Neural progenitor cell (in vitro differentiated cells): ENCODE measurements around the gene DMAC2. TPM values are rescaled to one million over a fixed set of nuclear protein-coding genes. Genes with fewer than 3 reads are reported as not detected.

Experiments used
- DNase-seq: peaks from one replicate; pipeline ENCODE4 v3.0.0-alpha.2; 2016; ENCODE audit warnings: low spot score
- H2AFZ ChIP-seq: fragments of 200-600 bp; sonication (generic); replicated peaks from 2 replicates; pipeline ENCODE4 v1.6.1; 2016; ENCODE audit warnings: antibody characterized with exemption
- H3F3A ChIP-seq: fragments of 200-600 bp; sonication (generic); 2 replicates; pipeline ENCODE4 v1.6.1; 2016; ENCODE audit warnings: antibody characterized with exemption, low read depth
- H3K27ac ChIP-seq: fragments of 200-600 bp; sonication (generic); 2 replicates; pipeline ENCODE4 v1.5.1; 2016; ENCODE audit warnings: mild to moderate bottlenecking
- H3K27me3 ChIP-seq: fragments of 200-600 bp; sonication (generic); 2 replicates; pipeline ENCODE4 v1.6.1; 2016; ENCODE audit warnings: mild to moderate bottlenecking, moderate library complexity
- H3K36me3 ChIP-seq: fragments of 200-600 bp; sonication (generic); 2 replicates; pipeline ENCODE4 v1.5.1; 2016
- H3K4me1 ChIP-seq: fragments of 200-600 bp; sonication (generic); 2 replicates; pipeline ENCODE4 v1.6.1; 2016; ENCODE audit warnings: mixed run types
- H3K4me2 ChIP-seq: fragments of 200-600 bp; sonication (generic); 2 replicates; pipeline ENCODE4 v1.6.1; 2016
- H3K4me3 ChIP-seq: fragments of 200-600 bp; sonication (generic); 2 replicates; pipeline ENCODE4 v1.5.1; 2016
- H3K79me2 ChIP-seq: fragments of 200-600 bp; sonication (generic); 2 replicates; pipeline ENCODE4 v1.6.1; 2016; ENCODE audit warnings: low read depth
- H3K9ac ChIP-seq: fragments of 200-600 bp; sonication (generic); 2 replicates; pipeline ENCODE4 v1.6.1; 2016
- H3K9me3 ChIP-seq: fragments of 200-600 bp; sonication (generic); 2 replicates; pipeline ENCODE4 v1.5.1; 2016; ENCODE audit warnings: low read depth
- H4K20me1 ChIP-seq: fragments of 200-600 bp; sonication (generic); 2 replicates; pipeline ENCODE4 v1.6.1; 2016; ENCODE audit warnings: low read depth
- H3K27ac Mint-ChIP-seq: 3 replicates; pipeline ENCODE4 v1.8.0; 2021; ENCODE audit warnings: mixed read lengths
- H3K27me3 Mint-ChIP-seq: 2 replicates; pipeline ENCODE4 v1.8.0; 2022; ENCODE audit warnings: low read depth, mild to moderate bottlenecking, inconsistent platforms, moderate library complexity, mixed read lengths; ENCODE audit not compliant: insufficient read depth
- H3K36me3 Mint-ChIP-seq: 3 replicates; pipeline ENCODE4 v1.8.0; 2021; ENCODE audit warnings: mixed read lengths
- H3K4me1 Mint-ChIP-seq: 3 replicates; pipeline ENCODE4 v1.8.0; 2021; ENCODE audit warnings: mixed read lengths
- H3K4me3 Mint-ChIP-seq: 3 replicates; pipeline ENCODE4 v1.8.0; 2021; ENCODE audit warnings: mild to moderate bottlenecking, moderate library complexity, mixed read lengths
- H3K9me3 Mint-ChIP-seq: 3 replicates; pipeline ENCODE4 v1.8.0; 2020; ENCODE audit warnings: mixed read lengths
- EZH2 ChIP-seq: fragments of 200-600 bp; sonication (generic); IDR thresholded peaks from 2 replicates; pipeline ENCODE4 v1.6.1; 2017; ENCODE audit warnings: antibody characterized with exemption, mild to moderate bottlenecking, moderate library complexity
- EZH2phosphoT487 ChIP-seq: fragments of 200-600 bp; sonication (generic); IDR thresholded peaks from 2 replicates; pipeline ENCODE4 v1.6.1; 2017; ENCODE audit warnings: antibody characterized with exemption
- total RNA-seq: library from RNA; depleted of rRNA; stranded (reverse); fragments of >200 nt; gene quantifications from 2 replicates; pipeline ENCODE4 v1.2.3, GENCODE V29; 2015; ENCODE audit warnings: low replicate concordance
- TF ChIP-seq, protein P1 (sequence below): fragments of 200-600 bp; sonication (generic); IDR thresholded peaks from 2 replicates; pipeline ENCODE4 v1.5.1; 2017; ENCODE audit warnings: antibody characterized with exemption, mild to moderate bottlenecking

Gene DMAC2
- total RNA-seq, 1 donor from 2014 or later = 39.8 TPM

- Histone ChIP-seq H3K9me3 (no peaks in the 10 kb centered on the region), H3K36me3 (no peaks in the 10 kb centered on the region), H3K9ac (no peak overlapping the region), H3K27me3 (peaks cover 15% of the 10 kb centered on the region), H3F3A (no peaks in the 10 kb centered on the region), H3K27ac (no peak overlapping the region), H3K4me3 (no peak overlapping the region), H3K4me2 (no peak overlapping the region), H4K20me1 (no peaks in the 10 kb centered on the region), H2AFZ (no peak overlapping the region), H3K79me2 (no peaks in the 10 kb centered on the region), H3K4me1 (no peaks in the 10 kb centered on the region)
- Mint-ChIP-seq H3K27me3 (peaks cover 14% of the 10 kb centered on the region), H3K9me3 (no peaks in the 10 kb centered on the region), H3K36me3 (no peaks in the 10 kb centered on the region), H3K4me3 (no peak overlapping the region), H3K27ac (no peak overlapping the region), H3K4me1 (peaks cover 5% of the 10 kb centered on the region)
- no peak for DNase-seq
- TF ChIP-seq EZH2 = no peak
These were observed 13.0 kb upstream of the DMAC2 start for GRCh38 chr19:41452584-41453275.

DNA sequence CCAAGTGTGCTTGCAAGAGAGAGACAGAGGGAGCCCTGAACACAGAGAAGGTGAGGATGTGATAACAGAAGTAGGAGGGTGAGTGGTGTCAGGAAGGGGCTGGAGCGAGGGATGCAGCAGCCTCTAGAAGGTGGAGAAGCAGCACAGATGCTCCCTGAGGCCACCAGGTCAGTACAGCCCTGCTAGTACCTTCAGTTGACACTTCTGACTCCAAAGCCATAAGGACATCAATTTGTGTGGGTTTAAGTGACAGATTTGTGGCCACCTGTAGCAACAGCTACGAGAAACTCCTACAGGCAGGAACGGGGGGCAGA lies 10.1 kb upstream of the DMAC2 start:
- Histone ChIP-seq H3K9ac (no peak overlapping the region), H3F3A (no peaks in the 10 kb centered on the region), H3K4me3 (no peak overlapping the region), H3K27me3 (peaks cover 27% of the 10 kb centered on the region), H3K9me3 (no peaks in the 10 kb centered on the region), H2AFZ (no peak overlapping the region), H3K79me2 (no peaks in the 10 kb centered on the region), H3K4me2 (no peak overlapping the region), H3K36me3 (no peaks in the 10 kb centered on the region), H3K27ac (no peak overlapping the region), H4K20me1 (no peaks in the 10 kb centered on the region), H3K4me1 (no peaks in the 10 kb centered on the region)
- H3K36me3 Mint-ChIP-seq = no peaks in the 10 kb centered on the region
- no peak overlapping the region for H3K4me3 Mint-ChIP-seq
- no peak for DNase-seq
- no peaks in the 10 kb centered on the region for H3K9me3 Mint-ChIP-seq
- no peak for TF ChIP-seq EZH2
- TF ChIP-seq, protein P1, sequence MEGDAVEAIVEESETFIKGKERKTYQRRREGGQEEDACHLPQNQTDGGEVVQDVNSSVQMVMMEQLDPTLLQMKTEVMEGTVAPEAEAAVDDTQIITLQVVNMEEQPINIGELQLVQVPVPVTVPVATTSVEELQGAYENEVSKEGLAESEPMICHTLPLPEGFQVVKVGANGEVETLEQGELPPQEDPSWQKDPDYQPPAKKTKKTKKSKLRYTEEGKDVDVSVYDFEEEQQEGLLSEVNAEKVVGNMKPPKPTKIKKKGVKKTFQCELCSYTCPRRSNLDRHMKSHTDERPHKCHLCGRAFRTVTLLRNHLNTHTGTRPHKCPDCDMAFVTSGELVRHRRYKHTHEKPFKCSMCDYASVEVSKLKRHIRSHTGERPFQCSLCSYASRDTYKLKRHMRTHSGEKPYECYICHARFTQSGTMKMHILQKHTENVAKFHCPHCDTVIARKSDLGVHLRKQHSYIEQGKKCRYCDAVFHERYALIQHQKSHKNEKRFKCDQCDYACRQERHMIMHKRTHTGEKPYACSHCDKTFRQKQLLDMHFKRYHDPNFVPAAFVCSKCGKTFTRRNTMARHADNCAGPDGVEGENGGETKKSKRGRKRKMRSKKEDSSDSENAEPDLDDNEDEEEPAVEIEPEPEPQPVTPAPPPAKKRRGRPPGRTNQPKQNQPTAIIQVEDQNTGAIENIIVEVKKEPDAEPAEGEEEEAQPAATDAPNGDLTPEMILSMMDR = no peak
- no peak for TF ChIP-seq EZH2phosphoT487
- no peak overlapping the region for H3K27ac Mint-ChIP-seq
- peaks cover 5% of the 10 kb centered on the region for H3K4me1 Mint-ChIP-seq
- peaks cover 17% of the 10 kb centered on the region for H3K27me3 Mint-ChIP-seq

- H3K27me3 ChIP-seq = peaks cover 27% of the 10 kb centered on the region
- no peaks in the 10 kb centered on the region for H3K79me2 ChIP-seq
- Mint-ChIP-seq H3K4me3 (peak overlapping the region; percentile 64), H3K27me3 (peaks cover 17% of the 10 kb centered on the region), H3K9me3 (no peaks in the 10 kb centered on the region), H3K36me3 (no peaks in the 10 kb centered on the region), H3K4me1 (peaks cover 5% of the 10 kb centered on the region), H3K27ac (no peak overlapping the region)
- no peaks in the 10 kb centered on the region for H3F3A ChIP-seq
- peak overlapping the region; percentile 35 for H3K4me3 ChIP-seq
- peak overlapping the region; percentile 96 for H2AFZ ChIP-seq
- H3K36me3 ChIP-seq = no peaks in the 10 kb centered on the region
- H3K4me1 ChIP-seq = no peaks in the 10 kb centered on the region
- no peak overlapping the region for H3K9ac ChIP-seq
- H4K20me1 ChIP-seq = no peaks in the 10 kb centered on the region
- no peak for TF ChIP-seq EZH2phosphoT487
- no peak for TF ChIP-seq EZH2
- TF ChIP-seq, protein P1 = peak; percentile 99
- H3K27ac ChIP-seq = no peak overlapping the region
- peak; percentile 86 for DNase-seq
- no peaks in the 10 kb centered on the region for H3K9me3 ChIP-seq
- peak overlapping the region; percentile 66 for H3K4me2 ChIP-seq
These were observed 9.6 kb upstream of the DMAC2 start for GRCh38 chr19:41449079-41449864.
